ENCODE data around the gene APBA2. TPM values are rescaled to one million over a fixed set of nuclear protein-coding genes. Genes with fewer than 3 reads are reported as not detected.

The APBA2 gene
- total RNA-seq, 1 donor from 2014 or later: 5.3 TPM

GRCh38 chr15:28986726-28987125 lies 101.0 kb downstream of the APBA2 start:
- Histone ChIP-seq H3K4me3 (ENCODE audit: low read depth, low read length) (no peak overlapping the region), H3K36me3 (ENCODE audit: control insufficient read depth, insufficient read depth, low read length) (no peaks in the 10 kb centered on the region), H3K27me3 (ENCODE audit: control insufficient read depth, insufficient read depth, low read length) (no peaks in the 10 kb centered on the region)
- no peak for TF ChIP-seq CTCF (IDR thresholded peaks at IDR 0.05; ENCODE audit: insufficient read depth, low read length, severe bottlenecking)
- no peak for DNase-seq (ENCODE audit: low read depth)
- no peak for FAIRE-seq

- no peak for TF ChIP-seq CTCF (IDR thresholded peaks at IDR 0.05; ENCODE audit: insufficient read depth, low read length, severe bottlenecking)
- H3K4me3 ChIP-seq (ENCODE audit: low read depth, low read length): no peak overlapping the region
- FAIRE-seq (no peak), DNase-seq (ENCODE audit: low read depth) (no peak)
- H3K27me3 ChIP-seq (ENCODE audit: control insufficient read depth, insufficient read depth, low read length): no peaks in the 10 kb centered on the region
- no peaks in the 10 kb centered on the region for H3K36me3 ChIP-seq (ENCODE audit: control insufficient read depth, insufficient read depth, low read length)
Observed at GRCh38 chr15:28987337-28987736, 101.6 kb downstream of the APBA2 start.

- FAIRE-seq (no peak), DNase-seq (ENCODE audit: low read depth) (no peak)
- H3K36me3 ChIP-seq (ENCODE audit: control insufficient read depth, insufficient read depth, low read length): no peaks in the 10 kb centered on the region
- no peak for TF ChIP-seq CTCF (IDR thresholded peaks at IDR 0.05; ENCODE audit: insufficient read depth, low read length, severe bottlenecking)
- H3K27me3 ChIP-seq (ENCODE audit: control insufficient read depth, insufficient read depth, low read length): no peaks in the 10 kb centered on the region
- H3K4me3 ChIP-seq (ENCODE audit: low read depth, low read length): no peak overlapping the region
Observed at GRCh38 chr15:28989239-28989830, 103.6 kb downstream of the APBA2 start.

GRCh38 chr15:28989896-28990295 lies 104.1 kb downstream of the APBA2 start:
- no peaks in the 10 kb centered on the region for H3K36me3 ChIP-seq (ENCODE audit: control insufficient read depth, insufficient read depth, low read length)
- DNase-seq (ENCODE audit: low read depth) (no peak), FAIRE-seq (no peak)
- H3K27me3 ChIP-seq (ENCODE audit: control insufficient read depth, insufficient read depth, low read length): no peaks in the 10 kb centered on the region
- H3K4me3 ChIP-seq (ENCODE audit: low read depth, low read length): no peak overlapping the region
- TF ChIP-seq CTCF (IDR thresholded peaks at IDR 0.05; ENCODE audit: insufficient read depth, low read length, severe bottlenecking): no peak

- FAIRE-seq: no peak
- Histone ChIP-seq H3K36me3 (ENCODE audit: control insufficient read depth, insufficient read depth, low read length) (no peaks in the 10 kb centered on the region), H3K27me3 (ENCODE audit: control insufficient read depth, insufficient read depth, low read length) (no peaks in the 10 kb centered on the region), H3K4me3 (ENCODE audit: low read depth, low read length) (no peak overlapping the region)
- no peak for DNase-seq (ENCODE audit: low read depth)
- TF ChIP-seq CTCF (IDR thresholded peaks at IDR 0.05; ENCODE audit: insufficient read depth, low read length, severe bottlenecking): no peak
Observed at GRCh38 chr15:28990390-28990789, 104.6 kb downstream of the APBA2 start.
